Parathyroid adenoma (tissue), 2 donors: Measurements from ENCODE around the gene CDC14B.
"Not testable (repeated sequence)": the region's sequence is repeated elsewhere in the genome, so short reads cannot be mapped to it uniquely, and the experiment has no call there.

Experiments used
- H2AFZ ChIP-seq: fragments of 300-600 bp; sonication (generic); one replicate; pipeline ENCODE4 v1.7.0; 2017; ENCODE audit warnings: antibody characterized with exemption, mild to moderate bottlenecking
- H3K27ac ChIP-seq: fragments of 300-600 bp; sonication (generic); one replicate; pipeline ENCODE4 v1.7.0; 2017
- H3K27me3 ChIP-seq: fragments of 300-600 bp; sonication (generic); one replicate; pipeline ENCODE4 v1.7.0; 2017; ENCODE audit warnings: low read length; ENCODE audit not compliant: control insufficient read depth, insufficient read depth
- H3K36me3 ChIP-seq: fragments of 300-600 bp; sonication (generic); one replicate; pipeline ENCODE4 v1.7.0; 2017; ENCODE audit warnings: low read length; ENCODE audit not compliant: control insufficient read depth, insufficient read depth
- H3K4me1 ChIP-seq: fragments of 300-600 bp; sonication (generic); one replicate; pipeline ENCODE4 v1.7.0; 2017; ENCODE audit warnings: control low read depth
- H3K4me2 ChIP-seq: fragments of 300-600 bp; sonication (generic); one replicate; pipeline ENCODE4 v1.7.0; 2017; ENCODE audit warnings: low read length
- H3K4me3 ChIP-seq: fragments of 300-600 bp; sonication (generic); one replicate; pipeline ENCODE4 v1.7.0; 2017; ENCODE audit warnings: low read depth, low read length
- H3K79me2 ChIP-seq: fragments of 300-600 bp; sonication (generic); one replicate; pipeline ENCODE4 v1.7.0; 2017; ENCODE audit warnings: control low read depth
- H3K9ac ChIP-seq: fragments of 300-600 bp; sonication (generic); one replicate; pipeline ENCODE4 v1.7.0; 2017; ENCODE audit warnings: mild to moderate bottlenecking
- H3K9me3 ChIP-seq: fragments of 300-600 bp; sonication (generic); one replicate; pipeline ENCODE4 v1.7.0; 2017; ENCODE audit warnings: low read length; ENCODE audit not compliant: control insufficient read depth
- CTCF ChIP-seq: fragments of 300-600 bp; sonication (generic); IDR thresholded peaks from one replicate; pipeline ENCODE4 v1.7.0; 2017; ENCODE audit warnings: antibody characterized with exemption, mild to moderate bottlenecking
- donor health status: primary hyperparathyroidism.

The CDC14B gene

GRCh38 chr9:96636368-96636767 is 16.7 kb upstream of the CDC14B start:
- Histone ChIP-seq H3K36me3 (no peaks in the 10 kb centered on the region), H3K79me2 (no peaks in the 10 kb centered on the region)

GRCh38 chr9:96633579-96633978 is 13.9 kb upstream of the CDC14B start:
- H3K36me3 ChIP-seq, H3K4me2 ChIP-seq, H3K27me3 ChIP-seq, H3K4me1 ChIP-seq, H3K27ac ChIP-seq, H3K9ac ChIP-seq, H3K79me2 ChIP-seq, H3K4me3 ChIP-seq, H3K9me3 ChIP-seq, H2AFZ ChIP-seq: not testable (repeated sequence)

More at GRCh38 chr9:96636368-96636767, 16.7 kb upstream of the CDC14B start:
- H3K4me1 ChIP-seq = no peaks in the 10 kb centered on the region
- no peak overlapping the region for H3K4me2 ChIP-seq
- no peaks in the 10 kb centered on the region for H3K9me3 ChIP-seq
- no peak for TF ChIP-seq CTCF
- no peak overlapping the region for H3K27ac ChIP-seq
- H3K27me3 ChIP-seq = no peaks in the 10 kb centered on the region
- no peak overlapping the region for H2AFZ ChIP-seq
- H3K9ac ChIP-seq = no peak overlapping the region
- no peak overlapping the region for H3K4me3 ChIP-seq

- Histone ChIP-seq H3K9ac (no peak overlapping the region), H3K27ac (no peak overlapping the region), H3K4me2 (no peak overlapping the region), H2AFZ (no peak overlapping the region), H3K4me1 (no peaks in the 10 kb centered on the region), H3K9me3 (no peaks in the 10 kb centered on the region), H3K36me3 (no peaks in the 10 kb centered on the region), H3K27me3 (no peaks in the 10 kb centered on the region), H3K4me3 (no peak overlapping the region), H3K79me2 (no peaks in the 10 kb centered on the region)
- no peak for TF ChIP-seq CTCF
These were observed 7.3 kb upstream of the CDC14B start for GRCh38 chr9:96626912-96627311.

- H3K4me3 ChIP-seq = no peak overlapping the region
- no peak overlapping the region for H3K9ac ChIP-seq
- no peaks in the 10 kb centered on the region for H3K36me3 ChIP-seq
- H3K4me2 ChIP-seq = no peak overlapping the region
- no peaks in the 10 kb centered on the region for H3K79me2 ChIP-seq
- TF ChIP-seq CTCF = no peak
- no peaks in the 10 kb centered on the region for H3K4me1 ChIP-seq
- H2AFZ ChIP-seq = no peak overlapping the region
- no peaks in the 10 kb centered on the region for H3K27me3 ChIP-seq
- no peaks in the 10 kb centered on the region for H3K9me3 ChIP-seq
- H3K27ac ChIP-seq = no peak overlapping the region
These were observed 2.0 kb upstream of the CDC14B start for GRCh38 chr9:96621618-96622017.

GRCh38 chr9:96620832-96621269 is 1.2 kb upstream of the CDC14B start:
- no peak overlapping the region for H3K9ac ChIP-seq
- no peak overlapping the region for H3K4me3 ChIP-seq
- no peak overlapping the region for H2AFZ ChIP-seq
- no peak overlapping the region for H3K4me2 ChIP-seq
- H3K79me2 ChIP-seq = no peaks in the 10 kb centered on the region
- H3K9me3 ChIP-seq = no peaks in the 10 kb centered on the region
- H3K4me1 ChIP-seq = no peaks in the 10 kb centered on the region
- H3K36me3 ChIP-seq = no peaks in the 10 kb centered on the region
- H3K27me3 ChIP-seq = no peaks in the 10 kb centered on the region
- TF ChIP-seq CTCF = no peak
- H3K27ac ChIP-seq = no peak overlapping the region
